Measurements from ENCODE around the gene C3orf33. TPM values are rescaled to one million over a fixed set of nuclear protein-coding genes. Genes with fewer than 3 reads are reported as not detected.

Gene C3orf33
- total and polyA plus RNA-seq, 2 of the 8 experiments (the other 6 are each of a cell fraction or from before 2014, with no cell fraction given): 3.4 to 4.5 TPM

GRCh38 chr3:155782390-155782953, 23.6 kb downstream of the C3orf33 start:
- no peak overlapping the region for H3K56ac ChIP-seq (replicated peaks; ENCODE audit: insufficient read length, low read depth, low read length)
- CTCF ChIA-PET (ENCODE audit: partially characterized antibody): no interaction called here

More at GRCh38 chr3:155782390-155782953, 23.6 kb downstream of the C3orf33 start:
- TF ChIP-seq TEAD4 (IDR thresholded peaks at IDR 0.05; ENCODE audit: low read depth, low read length): no peak
- no peaks in the 10 kb centered on the region for H3K4me1 ChIP-seq (replicated peaks in 1 of 4; ENCODE audit: control insufficient read depth in 3 of 4, insufficient read depth in 4 of 4, low read length in 3 of 4)
- no peak overlapping the region for H3K27ac ChIP-seq (ENCODE audit: low read depth, low read length)
- no peak overlapping the region for H3K9ac ChIP-seq (replicated peaks in 1 of 4; ENCODE audit: extremely low read depth in 1 of 4, low read depth in 3 of 4, low read length in 3 of 4)
- no peak overlapping the region for H3K18ac ChIP-seq (ENCODE audit: extremely low read depth, low read length)
- H3K79me1 ChIP-seq (ENCODE audit: low read depth, low read length): no peaks in the 10 kb centered on the region
- H2AFZ ChIP-seq (ENCODE audit: low read length): no peak overlapping the region
- no peak overlapping the region for H4K91ac ChIP-seq (replicated peaks; ENCODE audit: insufficient read length, low read length)
- POLR2A ChIA-PET (ENCODE audit: partially characterized antibody): interaction anchor here (0.7 kb wide), 1 partner anchor 23 kb away, joined by 3 read pairs; no protein-coding TSS in a partner anchor
- H4K5ac ChIP-seq (ENCODE audit: insufficient read length, low read depth, low read length): no peak overlapping the region
- no peaks in the 10 kb centered on the region for H3K9me3 ChIP-seq (ENCODE audit: insufficient read depth in 2 of 2, low read depth in 1 of 2, low read length in 1 of 2)
- H2BK12ac ChIP-seq (ENCODE audit: low read depth, low read length): no peak overlapping the region
- no peak overlapping the region for H2BK120ac ChIP-seq (replicated peaks; ENCODE audit: low read depth, low read length)
- no peak overlapping the region for H3K4ac ChIP-seq (replicated peaks; ENCODE audit: insufficient read length, low read depth, low read length)
- H3K4me3 ChIP-seq (ENCODE audit: extremely low read depth in 1 of 4, insufficient read depth in 2 of 4, low read depth in 3 of 4, low read length in 4 of 4): no peak overlapping the region
- H4K8ac ChIP-seq (ENCODE audit: extremely low read depth, insufficient read depth, low read length): no peak overlapping the region
- no peaks in the 10 kb centered on the region for H3K79me2 ChIP-seq (ENCODE audit: control insufficient read depth in 1 of 2, insufficient read depth in 2 of 2, low read length in 2 of 2)
- no peak overlapping the region for H2BK20ac ChIP-seq (ENCODE audit: low read length)
- no peak overlapping the region for H2BK15ac ChIP-seq (ENCODE audit: low read length)
- H4K20me1 ChIP-seq (replicated peaks in 1 of 2; ENCODE audit: control insufficient read depth in 1 of 2, insufficient read depth in 2 of 2, low read length in 2 of 2): no peaks in the 10 kb centered on the region
- H3K23me2 ChIP-seq (ENCODE audit: low read depth, low read length): no peaks in the 10 kb centered on the region; the same call in 1 of the 2 replicates
- H3K23ac ChIP-seq (ENCODE audit: insufficient read length): no peak overlapping the region
- H3K27me3 ChIP-seq (replicated peaks in 1 of 4; ENCODE audit: control insufficient read depth in 3 of 4, extremely low read depth in 1 of 4, insufficient read depth in 3 of 4, low read length in 3 of 4): no peaks in the 10 kb centered on the region
- H3K14ac ChIP-seq (ENCODE audit: insufficient read length): no peak overlapping the region
- H3K36me3 ChIP-seq (ENCODE audit: control insufficient read depth in 2 of 4, insufficient read depth in 4 of 4, low read length in 3 of 4): no peaks in the 10 kb centered on the region
- FAIRE-seq (no peak), DNase-seq (ENCODE audit: low read depth in 1 of 2, low spot score in 2 of 2) (no peak)
- H2AK5ac ChIP-seq (ENCODE audit: low read depth, low read length): no peak overlapping the region
- H2BK5ac ChIP-seq (ENCODE audit: low read depth, low read length): no peak overlapping the region
- 88% methylated on average over 1 of the region's 1 CpG; no CpG with 5 or more reads in 1 of the 2 experiments for WGBS, 2 experiments (ENCODE audit: extremely low coverage in 1 of 2, insufficient coverage in 1 of 2, insufficient read length in 1 of 2, insufficient replicate concordance in 2 of 2, low coverage in 1 of 2, low lambda C conversion rate in 2 of 2, missing lambda C conversion rate in 1 of 2)
- H3K4me2 ChIP-seq (ENCODE audit: insufficient read depth in 1 of 2, low read depth in 2 of 2, low read length in 2 of 2): no peak overlapping the region

All from H1 (cell line).